WTC11 (cell line): ENCODE data around the gene OAS1. TPM values are rescaled to one million over a fixed set of nuclear protein-coding genes. Genes with fewer than 3 reads are reported as not detected.

Source experiments
- ATAC-seq: fragments of 200-7000 bp; cut with Tn5 transposase; 2 replicates; pipeline ENCODE4 v1.10.0; 2021; ENCODE audit warnings: mild to moderate bottlenecking, moderate library complexity
- CTCF ChIA-PET: fragments of 300-600 bp; sonication (Branson Sonifier 250); formaldehyde crosslinking; loops from one replicate; lab custom pipeline; 2021; ENCODE audit warnings: antibody characterized with exemption; lab: Charles Lee
- POLR2A ChIA-PET: fragments of 350-600 bp; sonication (Branson Sonifier 250); formaldehyde crosslinking; loops from one replicate; lab custom pipeline; 2021; ENCODE audit warnings: antibody characterized with exemption; lab: Charles Lee
- DNase-seq: peaks from one replicate; pipeline ENCODE4 v3.0.0; 2021; ENCODE audit warnings: low spot score
- H3K27ac Mint-ChIP-seq: 2 replicates; pipeline ENCODE4 v1.8.0; 2021; ENCODE audit warnings: mixed read lengths
- H3K27me3 Mint-ChIP-seq: 2 replicates; pipeline ENCODE4 v1.8.0; 2021; ENCODE audit warnings: low read depth, mild to moderate bottlenecking, moderate library complexity, mixed read lengths
- H3K36me3 Mint-ChIP-seq: 2 replicates; pipeline ENCODE4 v1.8.0; 2021; ENCODE audit warnings: mixed read lengths
- H3K4me1 Mint-ChIP-seq: 2 replicates; pipeline ENCODE4 v1.8.0; 2022; ENCODE audit warnings: mixed read lengths
- H3K4me3 Mint-ChIP-seq: 2 replicates; pipeline ENCODE4 v1.8.0; 2021; ENCODE audit warnings: mild to moderate bottlenecking, moderate library complexity, mixed read lengths
- H3K9me3 Mint-ChIP-seq: 2 replicates; pipeline ENCODE4 v1.8.0; 2021; ENCODE audit warnings: mixed read lengths
- ATF2 ChIP-seq: sonication (generic); formaldehyde crosslinking; IDR thresholded peaks from 2 replicates; pipeline ENCODE4 v1.8.1; 2022; ENCODE audit warnings: low read depth, missing genetic modification reagents, borderline replicate concordance
- ATF3 ChIP-seq: sonication (generic); formaldehyde crosslinking; conservative IDR thresholded peaks from 2 replicates; pipeline ENCODE4 v1.8.1; 2022; ENCODE audit warnings: mild to moderate bottlenecking, missing genetic modification reagents
- ATF6 ChIP-seq: sonication (generic); formaldehyde crosslinking; IDR thresholded peaks from 2 replicates; pipeline ENCODE4 v1.8.1; 2023; ENCODE audit warnings: mild to moderate bottlenecking, missing genetic modification reagents
- CDX4 ChIP-seq: fragments of 250-450 bp; sonication (Bioruptor Pico); IDR thresholded peaks from 2 replicates; pipeline ENCODE4 v1.9.0; 2021; ENCODE audit warnings: moderate library complexity, mild to moderate bottlenecking, inconsistent platforms, borderline replicate concordance
- E2F1 ChIP-seq: sonication (generic); formaldehyde crosslinking; IDR thresholded peaks from 2 replicates; pipeline ENCODE4 v1.8.0; 2022; ENCODE audit warnings: mild to moderate bottlenecking, missing genetic modification reagents
- E2F5 ChIP-seq: sonication (generic); formaldehyde crosslinking; IDR thresholded peaks from 2 replicates; pipeline ENCODE4 v1.8.1; 2022; ENCODE audit warnings: mild to moderate bottlenecking, moderate library complexity, missing genetic modification reagents
- EMX1 ChIP-seq: fragments of 250-450 bp; sonication (Bioruptor Pico); IDR thresholded peaks from 2 replicates; pipeline ENCODE4 v1.8.0; 2021; ENCODE audit warnings: mild to moderate bottlenecking
- ERG ChIP-seq: fragments of 250-450 bp; sonication (Bioruptor Pico); IDR thresholded peaks from 2 replicates; pipeline ENCODE4 v1.8.0; 2021; ENCODE audit warnings: mild to moderate bottlenecking
- GRHL2 ChIP-seq: fragments of 250-450 bp; sonication (Bioruptor Pico); IDR thresholded peaks from 2 replicates; pipeline ENCODE4 v1.8.0; 2022; ENCODE audit warnings: mild to moderate bottlenecking, moderate library complexity; ENCODE audit not compliant: insufficient replicate concordance, severe bottlenecking
- MLX ChIP-seq: sonication (generic); formaldehyde crosslinking; IDR thresholded peaks from 2 replicates; pipeline ENCODE4 v1.8.1; 2023; ENCODE audit warnings: mild to moderate bottlenecking, missing genetic modification reagents, moderate library complexity
- NR2C2 ChIP-seq: sonication (generic); formaldehyde crosslinking; IDR thresholded peaks from 2 replicates; pipeline ENCODE4 v1.8.0; 2022; ENCODE audit warnings: mild to moderate bottlenecking, missing genetic modification reagents
- NR3C1 ChIP-seq: sonication (generic); formaldehyde crosslinking; conservative IDR thresholded peaks from 2 replicates; pipeline ENCODE4 v1.8.1; 2023; ENCODE audit warnings: low read depth, mild to moderate bottlenecking, missing genetic modification reagents
- PRRX2 ChIP-seq: fragments of 250-450 bp; sonication (Bioruptor Pico); IDR thresholded peaks from 2 replicates; pipeline ENCODE4 v1.8.0; 2021; ENCODE audit warnings: mild to moderate bottlenecking
- SP1 ChIP-seq: sonication (generic); formaldehyde crosslinking; conservative IDR thresholded peaks from 2 replicates; pipeline ENCODE4 v1.8.1; 2022; ENCODE audit warnings: missing genetic modification reagents
- USF2 ChIP-seq: sonication (generic); formaldehyde crosslinking; IDR thresholded peaks from 2 replicates; pipeline ENCODE4 v1.8.1; 2023; ENCODE audit warnings: mild to moderate bottlenecking, missing genetic modification reagents, moderate library complexity
- ZNF396 ChIP-seq: fragments of 250-450 bp; sonication (Bioruptor Pico); IDR thresholded peaks from 2 replicates; pipeline ENCODE4 v1.8.0; 2021; ENCODE audit warnings: mild to moderate bottlenecking, moderate library complexity, borderline replicate concordance
- ZNF416 ChIP-seq: fragments of 250-450 bp; sonication (Bioruptor Pico); IDR thresholded peaks from 2 replicates; pipeline ENCODE4 v1.9.0; 2021; ENCODE audit warnings: mild to moderate bottlenecking, inconsistent platforms
- ZNF532 ChIP-seq: fragments of 250-450 bp; sonication (Bioruptor Pico); IDR thresholded peaks from 2 replicates; pipeline ENCODE4 v1.9.0; 2021; ENCODE audit warnings: mild to moderate bottlenecking, borderline replicate concordance
- total RNA-seq: library from RNA; stranded (reverse); gene quantifications from 3 replicates; pipeline ENCODE4 v1.2.3, GENCODE V29; 2021

The OAS1 gene
- total RNA-seq, 1 experiment from 2014 or later, result 0.24 TPM

- Mint-ChIP-seq H3K36me3 (peaks cover 16% of the 10 kb centered on the region), H3K4me3 (no peak overlapping the region), H3K27ac (no peak overlapping the region), H3K9me3 (peaks cover 25% of the 10 kb centered on the region), H3K4me1 (peaks cover 9% of the 10 kb centered on the region), H3K27me3 (peaks cover 12% of the 10 kb centered on the region)
- TF ChIP-seq SP1 (CRISPR knock-in tag) (no peak), EMX1 (CRISPR knock-in tag) (no peak), CDX4 (CRISPR knock-in tag) (no peak), ATF3 (no peak), PRRX2 (CRISPR knock-in tag) (no peak), ATF6 (CRISPR knock-in tag) (no peak), NR2C2 (CRISPR knock-in tag) (no peak), ZNF396 (no peak), ATF2 (CRISPR knock-in tag) (no peak), ZNF416 (CRISPR knock-in tag) (no peak), ERG (no peak), NR3C1 (CRISPR knock-in tag) (no peak), MLX (no peak), ZNF532 (CRISPR knock-in tag) (no peak), E2F1 (CRISPR knock-in tag) (no peak), USF2 (CRISPR knock-in tag) (no peak), E2F5 (CRISPR knock-in tag) (no peak), GRHL2 (CRISPR knock-in tag) (no peak)
- CTCF ChIA-PET, result interaction anchor here (1.7 kb wide), 1 partner anchor 62 kb away, joined by 4 read pairs; no protein-coding TSS in a partner anchor
- DNase-seq (no peak), ATAC-seq (no peak)
- POLR2A ChIA-PET, result no interaction called here
Measured at GRCh38 chr12:112930350-112930749, 23.6 kb downstream of the OAS1 start.
